IPS DF 4.7 (cell line): ENCODE measurements around the gene SPATS2L.

Source experiments
- DNase-seq: peaks from one replicate; pipeline ENCODE4 v3.0.0-alpha.2; 2013; ENCODE audit warnings: low spot score; ENCODE audit errors: extremely low read depth

The SPATS2L gene

DNA sequence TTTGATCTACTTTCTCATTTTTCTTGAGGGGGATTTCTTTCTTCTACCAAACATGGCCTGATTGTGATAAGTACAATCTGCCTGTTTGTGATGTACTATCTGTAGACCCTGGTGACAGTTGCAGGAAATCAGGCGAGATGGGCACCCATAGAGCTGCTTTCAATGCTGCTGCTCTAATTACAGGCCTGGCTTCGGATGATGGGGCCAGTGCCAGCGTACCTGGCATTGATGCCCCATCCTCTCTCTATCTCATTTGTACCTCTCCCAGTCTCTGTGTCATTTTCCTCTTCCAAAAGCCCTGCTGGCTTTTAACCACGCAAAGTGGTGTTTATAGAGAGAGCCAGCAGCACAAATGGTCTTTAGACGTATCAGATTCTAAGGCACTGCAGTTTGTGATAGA lies 133.5 kb downstream of the SPATS2L start:
- no peak for DNase-seq

GRCh38 chr2:200442471-200442870 lies 136.0 kb downstream of the SPATS2L start:
- DNase-seq = no peak

DNA sequence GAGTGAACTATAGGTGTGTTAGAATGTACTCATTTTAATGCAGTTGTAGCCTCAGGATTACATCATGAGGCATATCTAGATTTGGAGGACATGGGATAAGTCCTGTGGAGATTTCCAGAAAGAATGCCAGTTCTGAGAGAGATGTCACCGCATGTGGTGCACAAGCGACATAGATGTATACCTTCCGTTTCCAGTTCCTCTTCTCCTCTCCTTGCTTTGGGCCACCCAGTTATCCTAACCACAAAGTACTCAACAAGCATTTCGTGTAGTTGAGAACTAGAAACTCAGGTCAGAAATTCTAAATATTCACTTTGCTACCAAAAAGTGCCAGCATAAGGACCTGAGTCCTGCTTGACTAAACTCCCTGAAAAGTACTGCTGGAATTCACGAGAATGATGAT lies 136.9 kb downstream of the SPATS2L start:
- DNase-seq = no peak

- DNase-seq = no peak
These were observed 137.4 kb downstream of the SPATS2L start for GRCh38 chr2:200443916-200444315.

- DNase-seq = no peak
These were observed 138.0 kb downstream of the SPATS2L start for GRCh38 chr2:200444530-200444929.

- DNase-seq = no peak
These were observed 138.8 kb downstream of the SPATS2L start for GRCh38 chr2:200445284-200445683.

DNA sequence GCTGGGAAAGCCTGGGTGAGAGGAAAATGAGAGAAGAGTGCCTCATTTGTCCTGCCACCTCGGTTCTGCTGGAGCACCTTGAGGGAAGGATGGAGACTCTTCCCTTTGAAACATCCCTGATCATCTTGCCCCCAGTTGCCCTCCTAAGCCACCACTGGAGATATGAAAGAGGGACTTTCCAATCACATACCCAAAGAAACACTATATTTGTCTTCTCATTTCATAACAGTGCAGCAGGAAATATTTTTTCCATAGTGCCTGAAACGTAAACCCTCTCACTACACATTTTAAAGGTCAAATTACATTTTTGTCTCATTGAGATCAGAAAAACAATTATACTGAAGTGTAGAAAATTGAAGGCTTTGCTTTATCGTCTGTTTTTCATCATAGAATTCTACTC lies 140.1 kb downstream of the SPATS2L start:
- no peak for DNase-seq

- DNase-seq = no peak
These were observed 140.8 kb downstream of the SPATS2L start for GRCh38 chr2:200447139-200447855.

DNA sequence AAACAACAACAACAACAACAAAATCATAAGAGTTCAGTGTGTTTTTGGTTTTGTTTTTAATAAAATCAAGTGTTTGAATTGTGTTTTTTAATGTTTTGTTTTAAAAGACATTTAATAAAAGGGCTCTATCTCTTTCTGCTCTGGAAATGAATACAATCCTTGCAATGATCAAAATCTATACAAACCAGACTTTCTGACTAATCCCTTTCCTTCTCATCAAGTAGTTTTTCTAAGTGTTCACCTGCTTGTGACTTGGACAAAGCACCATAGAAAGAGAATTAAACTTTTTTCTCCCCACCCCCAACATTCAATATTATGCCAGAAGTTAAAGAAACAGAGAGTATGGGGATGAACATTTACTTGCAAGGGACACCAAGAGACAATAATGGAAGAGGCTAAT lies 142.0 kb downstream of the SPATS2L start:
- DNase-seq = no peak

DNA sequence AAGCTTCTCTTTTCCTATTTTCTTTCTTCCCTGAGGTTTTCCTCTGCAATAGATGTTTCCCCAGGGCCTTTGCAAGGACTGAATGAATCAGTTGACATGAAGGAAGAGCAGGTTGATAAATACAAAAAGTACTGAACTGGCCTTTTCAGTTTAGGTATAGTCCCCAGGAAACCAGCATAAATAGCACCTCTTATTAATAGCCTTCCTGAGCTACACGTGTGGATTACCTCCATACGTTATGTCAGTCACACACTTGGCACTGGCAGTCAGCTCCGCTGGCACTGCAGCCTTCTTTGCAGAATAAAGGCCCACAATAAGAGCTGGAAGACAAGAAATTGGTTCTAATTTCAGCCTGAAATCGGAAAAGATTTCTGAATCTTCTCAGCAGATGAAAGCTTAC lies 142.7 kb downstream of the SPATS2L start:
- DNase-seq = no peak

GRCh38 chr2:200450288-200450687 lies 143.8 kb downstream of the SPATS2L start:
- DNase-seq = no peak

DNA sequence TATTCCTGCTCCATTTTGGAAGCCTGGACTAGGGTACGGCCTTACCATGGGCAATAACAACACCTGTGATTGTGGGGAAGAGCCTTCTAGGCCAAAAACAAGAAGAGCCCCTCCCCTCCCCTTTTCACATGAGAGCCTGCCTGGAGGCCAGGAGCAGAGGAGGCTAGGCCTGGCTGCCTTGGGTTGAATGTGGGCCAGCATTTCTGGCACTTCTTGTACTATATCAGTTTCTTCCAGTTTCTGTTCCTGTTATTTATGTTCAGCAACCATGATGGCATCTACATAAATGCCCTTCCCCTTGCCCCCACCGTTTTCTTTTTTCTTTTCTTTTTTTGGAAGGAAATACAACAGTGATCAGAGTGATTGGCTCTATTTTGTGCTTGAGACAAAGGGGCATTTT lies 145.0 kb downstream of the SPATS2L start:
- no peak for DNase-seq

- no peak for DNase-seq
These were observed 145.9 kb downstream of the SPATS2L start for GRCh38 chr2:200452377-200452776.

DNA sequence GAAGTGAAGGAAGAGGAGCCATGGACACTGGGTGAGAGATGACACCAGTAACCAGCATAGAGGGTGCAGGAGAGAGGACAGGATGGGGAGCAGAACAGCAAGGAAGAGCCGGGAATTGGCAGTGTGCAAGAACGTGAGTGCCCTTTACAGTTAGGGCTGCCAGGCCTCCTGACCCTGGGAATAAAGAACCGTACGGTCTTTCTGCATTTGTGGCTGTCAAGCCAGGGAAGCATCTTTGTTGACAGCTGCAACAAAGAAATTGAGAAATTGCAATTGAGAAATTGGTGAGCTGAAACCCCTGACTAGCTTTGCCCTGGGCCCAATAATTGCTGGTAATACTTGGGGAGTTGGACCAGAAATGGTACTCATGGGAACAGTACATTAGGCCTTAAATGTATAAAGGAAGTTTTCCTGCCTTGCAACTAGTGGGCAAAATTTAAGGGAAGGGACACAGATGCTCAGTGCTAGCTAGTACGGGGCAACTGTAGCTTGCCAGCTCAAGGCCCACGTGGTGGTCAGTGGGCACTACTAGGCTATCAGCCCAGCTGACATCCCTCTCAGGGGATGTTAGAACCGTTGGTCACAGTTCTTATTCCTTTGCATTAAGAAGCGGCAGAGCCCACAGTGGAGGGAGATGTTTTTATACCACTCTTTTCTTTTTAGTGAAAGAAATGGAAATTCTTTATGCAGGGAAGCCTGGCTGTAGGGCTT lies 146.8 kb downstream of the SPATS2L start:
- no peak for DNase-seq

GRCh38 chr2:200453853-200454534 lies 147.5 kb downstream of the SPATS2L start:
- DNase-seq = no peak

GRCh38 chr2:200454927-200455801 lies 148.7 kb downstream of the SPATS2L start:
- no peak for DNase-seq

- no peak for DNase-seq
These were observed 149.5 kb downstream of the SPATS2L start for GRCh38 chr2:200455958-200456421.

DNA sequence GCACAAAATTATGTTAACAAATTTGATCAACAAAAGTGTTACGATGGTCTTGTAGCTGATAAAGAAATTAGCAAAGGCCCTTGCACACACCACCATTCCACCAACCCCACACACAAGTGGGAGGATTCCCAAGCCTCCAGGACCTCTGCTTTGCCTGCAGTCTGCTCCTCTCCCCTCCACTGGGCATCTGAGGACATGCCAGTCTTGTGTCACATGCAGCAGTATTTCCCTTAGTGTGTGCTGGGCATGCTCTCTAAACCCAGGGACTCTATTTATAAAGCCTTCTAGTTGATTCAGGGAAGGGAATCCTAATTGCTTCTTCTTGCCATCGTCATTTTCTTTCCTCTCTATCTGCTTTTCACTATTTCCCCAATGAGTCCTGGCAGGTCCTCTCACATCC lies 150.1 kb downstream of the SPATS2L start:
- no peak for DNase-seq

- no peak for DNase-seq
These were observed 152.6 kb downstream of the SPATS2L start for GRCh38 chr2:200459101-200459500.

DNA sequence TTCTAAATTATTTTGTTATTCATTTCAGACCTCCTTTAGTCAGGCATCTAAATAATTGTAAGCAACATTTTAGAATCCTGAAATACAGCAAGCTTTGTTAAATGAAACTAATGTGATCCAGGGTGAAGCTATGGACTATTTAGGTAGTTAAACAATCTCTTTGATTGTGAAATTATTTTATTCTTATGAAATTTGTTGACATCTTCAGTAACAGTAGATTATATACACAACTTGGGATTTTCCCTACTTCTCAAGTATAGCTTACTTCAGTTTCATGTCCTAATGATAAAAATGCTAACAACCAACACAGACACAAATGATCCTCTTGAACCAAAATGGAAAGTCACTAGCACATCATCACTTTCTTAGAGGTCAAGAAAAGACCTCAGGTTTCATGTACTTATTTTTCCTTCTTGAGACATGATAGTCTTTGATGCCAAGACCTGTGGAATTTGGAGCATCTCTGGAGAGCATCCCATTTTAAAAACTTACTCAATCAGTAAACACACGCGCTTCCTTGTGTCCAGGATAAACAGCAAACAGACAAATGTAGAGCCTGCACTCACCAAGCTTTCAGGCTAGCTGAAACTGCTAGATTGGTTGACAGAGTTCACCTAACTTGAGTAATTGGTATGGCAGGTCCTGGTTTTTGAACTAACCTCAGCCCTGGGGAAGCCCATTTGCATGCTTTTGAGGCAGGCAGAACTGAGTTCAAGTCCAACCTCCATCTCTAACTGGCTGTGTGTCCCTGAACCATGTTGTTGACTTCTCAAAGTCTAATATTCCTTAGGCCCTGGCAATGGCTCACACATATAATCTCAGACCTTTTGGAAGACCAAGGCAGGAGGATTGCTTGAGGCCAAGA lies 155.6 kb downstream of the SPATS2L start:
- DNase-seq = no peak
